WERI-Rb-1 (cell line): ENCODE results near the gene CYB5D1.
"Not testable (repeated sequence)": the region's sequence is repeated elsewhere in the genome, so short reads cannot be mapped to it uniquely, and the experiment has no call there.

Experiments
- DNase-seq: peaks from one replicate; pipeline ENCODE4 v3.0.0-alpha.2; 2020
- H3K27ac ChIP-seq: fragments of 250-450 bp; sonication (Bioruptor Pico); 2 replicates; pipeline ENCODE4 v1.5.1; 2020; ENCODE audit warnings: mild to moderate bottlenecking, moderate library complexity
- H3K27me3 ChIP-seq: fragments of 250-450 bp; sonication (Bioruptor Pico); 2 replicates; pipeline ENCODE4 v1.5.1; 2021; ENCODE audit warnings: mild to moderate bottlenecking, low read depth, moderate library complexity; ENCODE audit not compliant: insufficient read depth, severe bottlenecking
- H3K36me3 ChIP-seq: fragments of 250-450 bp; sonication (Bioruptor Pico); 2 replicates; pipeline ENCODE4 v1.5.1; 2020; ENCODE audit warnings: mild to moderate bottlenecking, moderate library complexity
- H3K4me3 ChIP-seq: 2 replicates; pipeline ENCODE4 v1.5.1; 2011; ENCODE audit warnings: low read depth, mild to moderate bottlenecking, control low read depth, low read length
- H3K9me3 ChIP-seq: fragments of 250-450 bp; sonication (Bioruptor Pico); 2 replicates; pipeline ENCODE4 v1.5.1; 2021; ENCODE audit warnings: mild to moderate bottlenecking, moderate library complexity; ENCODE audit not compliant: severe bottlenecking
- CTCF ChIP-seq: IDR thresholded peaks from 2 replicates; pipeline ENCODE4 v1.5.1; 2011; ENCODE audit warnings: low read depth, mild to moderate bottlenecking, control low read depth, inconsistent platforms, low read length

The CYB5D1 gene

GRCh38 chr17:7858522-7858810 is 663 bp downstream of the CYB5D1 start:
- DNase-seq, result peak; percentile 64
- peak; percentile 50; the same call in 1 of the 2 replicates for TF ChIP-seq CTCF
- H3K36me3 ChIP-seq, result peaks cover 17% of the 10 kb centered on the region

GRCh38 chr17:7859028-7859427 is 1.2 kb downstream of the CYB5D1 start:
- peak overlapping the region; percentile 88; the same call in 1 of the 2 replicates for H3K4me3 ChIP-seq
- no peak for DNase-seq
- TF ChIP-seq CTCF, result no peak
- H3K27me3 ChIP-seq, result no peaks in the 10 kb centered on the region
- no peaks in the 10 kb centered on the region for H3K9me3 ChIP-seq
- H3K27ac ChIP-seq, result no peak overlapping the region
- H3K36me3 ChIP-seq, result peaks cover 17% of the 10 kb centered on the region

More at GRCh38 chr17:7858522-7858810, 663 bp downstream of the CYB5D1 start:
- Histone ChIP-seq H3K27ac (no peak overlapping the region; the same call in none of the 2 replicates), H3K9me3 (no peaks in the 10 kb centered on the region), H3K4me3 (peak overlapping the region; percentile 88), H3K27me3 (no peaks in the 10 kb centered on the region)

- Histone ChIP-seq H3K9me3 (no peaks in the 10 kb centered on the region), H3K36me3 (peaks cover 24% of the 10 kb centered on the region), H3K27me3 (no peaks in the 10 kb centered on the region), H3K4me3 (no peak overlapping the region), H3K27ac (no peak overlapping the region)
- DNase-seq, result peak; percentile 53
- peak; percentile 56 for TF ChIP-seq CTCF
These were observed 5.1 kb downstream of the CYB5D1 start for GRCh38 chr17:7862692-7863437.

- H3K27me3 ChIP-seq, H3K27ac ChIP-seq, DNase-seq, H3K9me3 ChIP-seq, H3K4me3 ChIP-seq: not testable (repeated sequence)
- H3K36me3 ChIP-seq, result peaks cover 24% of the 10 kb centered on the region
These were observed 6.6 kb downstream of the CYB5D1 start for GRCh38 chr17:7864384-7864783.

- no peak for DNase-seq
- peaks cover 20% of the 10 kb centered on the region for H3K36me3 ChIP-seq
- TF ChIP-seq CTCF, result no peak
- no peaks in the 10 kb centered on the region for H3K9me3 ChIP-seq
- H3K27me3 ChIP-seq, result no peaks in the 10 kb centered on the region
- no peak overlapping the region for H3K27ac ChIP-seq
- H3K4me3 ChIP-seq, result no peak overlapping the region
These were observed 7.3 kb downstream of the CYB5D1 start for GRCh38 chr17:7864995-7865650.

- Histone ChIP-seq H3K27me3 (no peaks in the 10 kb centered on the region), H3K36me3 (peaks cover 33% of the 10 kb centered on the region), H3K27ac (no peak overlapping the region), H3K4me3 (no peak overlapping the region), H3K9me3 (no peaks in the 10 kb centered on the region)
- no peak for DNase-seq
- no peak for TF ChIP-seq CTCF
These were observed 10.1 kb downstream of the CYB5D1 start for GRCh38 chr17:7867881-7868329.
